Small intestine (tissue), 7 donors: ENCODE measurements around the gene SSTR3. TPM values are rescaled to one million over a fixed set of nuclear protein-coding genes. Genes with fewer than 3 reads are reported as not detected.
"Not testable (repeated sequence)": the region's sequence is repeated elsewhere in the genome, so short reads cannot be mapped to it uniquely, and the experiment has no call there.

Experiments
- DNase-seq, 2 donors: peaks; one replicate each; pipeline versions ENCODE4 v3.0.0 to v3.0.0-alpha.2; 2013
- FAIRE-seq: peaks from 2 replicates; lab custom pipeline; 2012; peaks lifted over from hg19 to GRCh38; lab: Jason Lieb, UNC
- H3K27ac ChIP-seq, 3 donors: one replicate each; pipeline ENCODE4 v1.5.1; 2013; ENCODE audit warnings: low read length in 2 of 3, mild to moderate bottlenecking in 2 of 3, control low read depth in 1 of 3, inconsistent platforms in 1 of 3, low read depth in 1 of 3, moderate library complexity in 1 of 3
- H3K27me3 ChIP-seq, 3 donors: one replicate each; pipeline ENCODE4 v1.6.1; 2013; ENCODE audit warnings: low read length in 3 of 3, inconsistent platforms in 1 of 3; ENCODE audit not compliant: control insufficient read depth in 3 of 3, insufficient read depth in 3 of 3
- H3K36me3 ChIP-seq, 3 donors: one replicate each; pipeline ENCODE4 v1.6.1; 2013; ENCODE audit warnings: low read length in 3 of 3, inconsistent platforms in 1 of 3, low read depth in 1 of 3, mild to moderate bottlenecking in 1 of 3, moderate library complexity in 1 of 3; ENCODE audit not compliant: control insufficient read depth in 3 of 3, insufficient read depth in 2 of 3
- H3K4me1 ChIP-seq, 3 donors: one replicate each; pipeline ENCODE4 v1.6.1; 2013; ENCODE audit warnings: low read length in 2 of 3, inconsistent platforms in 1 of 3, low read depth in 1 of 3, mild to moderate bottlenecking in 1 of 3, moderate library complexity in 1 of 3; ENCODE audit not compliant: control insufficient read depth in 3 of 3, insufficient read depth in 2 of 3
- H3K4me3 ChIP-seq, 3 donors: one replicate each; pipeline ENCODE4 v1.5.1; 2013; ENCODE audit warnings: low read length in 3 of 3, control low read depth in 1 of 3, inconsistent platforms in 1 of 3, low read depth in 1 of 3, mild to moderate bottlenecking in 1 of 3, moderate library complexity in 1 of 3
- H3K9me3 ChIP-seq, 2 donors: one replicate each; pipeline ENCODE4 v1.6.1; 2013; ENCODE audit warnings: low read depth in 1 of 2, low read length in 1 of 2; ENCODE audit not compliant: control insufficient read depth in 2 of 2, insufficient read depth in 1 of 2
- WGBS, 3 donors: extraction: QIAGEN DNeasy Blood & Tissue Kit; methylation state at CpG; one replicate each; pipeline ENCODE4 v1.1.7; 2013; 5-methylcytosine and 5-hydroxymethylcytosine counted together
- polyA plus RNA-seq, 4 donors: library from polyadenylated mRNA; stranded (reverse) in 3 of 4; unstranded in 1 of 4; fragments of 200-250 nt in 3 of 4; fragments of 120-200 nt in 1 of 4; gene quantifications; one replicate each; pipeline versions ENCODE4 v1.2.1 to v1.2.3, GENCODE V29; 2013
- donor health status: healthy with polysubstance abuse.
- donor health status: control.
- donor health status: control.
- donor health status: Bipolar disorder and iron deficiency.
- donor health status: healthy.

Gene SSTR3
- polyA plus RNA-seq, 4 donors: 0.09 to 0.49 TPM; not detected in 2

DNA sequence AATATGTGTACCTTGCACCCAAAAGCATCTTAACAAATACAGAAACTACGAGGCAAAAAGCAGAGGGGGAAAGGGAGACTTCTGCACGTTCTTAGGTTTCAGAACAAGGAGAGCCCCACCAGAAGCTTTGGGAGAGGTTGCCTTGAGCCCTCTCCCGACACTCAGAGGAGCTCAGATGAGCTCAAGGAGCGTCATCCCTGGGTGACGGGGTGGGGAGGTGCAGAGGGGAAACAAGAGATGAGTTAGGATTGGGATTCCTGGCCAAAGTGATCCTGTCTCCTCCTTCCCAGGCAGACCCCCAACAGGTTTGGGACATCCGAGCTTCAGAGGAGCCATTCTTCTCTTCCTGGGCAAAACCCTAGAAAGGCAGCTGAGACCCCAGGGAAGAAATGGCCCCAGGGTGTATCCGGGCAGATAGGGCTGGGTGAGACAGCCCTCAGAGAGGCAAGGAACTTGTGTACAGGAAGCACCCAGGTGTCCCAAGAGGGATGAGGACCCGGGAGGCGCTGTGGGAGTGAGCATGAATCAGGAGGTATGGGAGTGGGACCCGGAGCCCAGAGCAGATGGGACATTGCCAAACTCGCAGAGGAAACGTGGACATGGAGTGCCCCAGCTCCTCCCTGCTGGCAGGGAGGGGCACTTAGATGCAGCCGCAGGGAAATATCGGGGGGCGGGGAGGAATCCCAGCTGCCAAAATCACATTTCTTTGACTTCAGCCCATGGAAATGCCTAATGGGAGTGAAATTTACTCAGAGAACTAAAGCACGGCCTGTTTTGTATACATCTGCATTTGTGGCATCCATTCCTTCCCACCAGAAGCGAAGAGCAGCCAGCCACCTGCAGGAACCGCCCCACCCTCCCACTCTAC is 36.6 kb downstream of the SSTR3 start:
- Histone ChIP-seq H3K27ac (peak overlapping the region in 1 of 3 donors; percentile 39), H3K27me3 (no peaks in the 10 kb centered on the region), H3K4me3 (no peak overlapping the region), H3K9me3 (no peaks in the 10 kb centered on the region), H3K4me1 (peaks cover 7 to 39% (median 15%) of the 10 kb centered on the region in 3 donors), H3K36me3 (peaks cover 0 to 4% (median 0%) of the 10 kb centered on the region in 3 donors)
- DNase-seq (no peak), FAIRE-seq (no peak)
- 45 to 73% (median 55%) methylated on average over 17 to 18 of the region's 18 CpGs for WGBS, 3 donors

DNA sequence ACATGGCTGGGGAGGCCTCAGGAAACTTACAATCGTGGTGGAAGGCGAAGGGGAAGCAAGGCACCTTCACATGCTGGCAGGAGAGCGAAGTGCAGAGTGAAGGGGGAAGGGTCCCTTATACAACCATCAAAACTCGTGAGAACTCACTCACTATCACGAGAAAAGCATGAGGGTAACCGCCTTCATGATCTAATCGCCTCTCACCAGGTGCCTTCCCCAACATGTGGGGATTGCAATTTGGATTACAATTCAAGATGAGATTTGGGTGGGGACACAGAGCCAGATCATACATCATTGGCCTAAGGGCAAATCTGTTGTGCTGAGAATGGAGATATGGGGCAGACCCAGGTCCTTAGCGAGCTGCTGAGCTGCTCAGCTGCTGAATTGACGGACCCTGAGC is 37.3 kb downstream of the SSTR3 start:
- H3K27ac ChIP-seq: no peak overlapping the region
- H3K36me3 ChIP-seq: peaks cover 0 to 4% (median 0%) of the 10 kb centered on the region in 3 donors
- FAIRE-seq: no peak
- no peaks in the 10 kb centered on the region for H3K27me3 ChIP-seq
- no peak for DNase-seq
- peaks cover 7 to 35% (median 15%) of the 10 kb centered on the region in 3 donors for H3K4me1 ChIP-seq
- 87 to 92% (median 91%) methylated on average over 9 of the region's 9 CpGs for WGBS, 3 donors
- H3K4me3 ChIP-seq: no peak overlapping the region
- H3K9me3 ChIP-seq: no peaks in the 10 kb centered on the region

DNA sequence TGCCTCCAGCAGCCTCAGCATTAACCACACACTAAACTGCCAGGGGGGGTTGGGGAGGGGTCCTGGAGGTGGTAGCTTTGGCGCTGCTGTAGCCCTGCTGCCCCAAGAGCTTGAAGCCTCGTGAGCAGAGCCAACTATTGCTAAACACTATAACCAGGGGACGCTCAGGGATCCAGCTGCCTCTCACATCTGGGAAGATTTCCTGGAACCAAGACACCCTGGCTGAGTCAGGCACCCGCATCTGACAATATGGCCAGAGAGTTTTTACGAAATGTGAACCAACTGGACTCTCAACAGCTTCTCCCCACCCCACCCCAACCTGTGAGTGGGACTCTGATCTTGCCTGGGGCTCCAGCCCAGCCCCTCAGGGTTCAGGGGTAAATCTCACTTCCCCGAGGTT is 38.6 kb downstream of the SSTR3 start:
- H3K4me3 ChIP-seq: no peak overlapping the region

DNA sequence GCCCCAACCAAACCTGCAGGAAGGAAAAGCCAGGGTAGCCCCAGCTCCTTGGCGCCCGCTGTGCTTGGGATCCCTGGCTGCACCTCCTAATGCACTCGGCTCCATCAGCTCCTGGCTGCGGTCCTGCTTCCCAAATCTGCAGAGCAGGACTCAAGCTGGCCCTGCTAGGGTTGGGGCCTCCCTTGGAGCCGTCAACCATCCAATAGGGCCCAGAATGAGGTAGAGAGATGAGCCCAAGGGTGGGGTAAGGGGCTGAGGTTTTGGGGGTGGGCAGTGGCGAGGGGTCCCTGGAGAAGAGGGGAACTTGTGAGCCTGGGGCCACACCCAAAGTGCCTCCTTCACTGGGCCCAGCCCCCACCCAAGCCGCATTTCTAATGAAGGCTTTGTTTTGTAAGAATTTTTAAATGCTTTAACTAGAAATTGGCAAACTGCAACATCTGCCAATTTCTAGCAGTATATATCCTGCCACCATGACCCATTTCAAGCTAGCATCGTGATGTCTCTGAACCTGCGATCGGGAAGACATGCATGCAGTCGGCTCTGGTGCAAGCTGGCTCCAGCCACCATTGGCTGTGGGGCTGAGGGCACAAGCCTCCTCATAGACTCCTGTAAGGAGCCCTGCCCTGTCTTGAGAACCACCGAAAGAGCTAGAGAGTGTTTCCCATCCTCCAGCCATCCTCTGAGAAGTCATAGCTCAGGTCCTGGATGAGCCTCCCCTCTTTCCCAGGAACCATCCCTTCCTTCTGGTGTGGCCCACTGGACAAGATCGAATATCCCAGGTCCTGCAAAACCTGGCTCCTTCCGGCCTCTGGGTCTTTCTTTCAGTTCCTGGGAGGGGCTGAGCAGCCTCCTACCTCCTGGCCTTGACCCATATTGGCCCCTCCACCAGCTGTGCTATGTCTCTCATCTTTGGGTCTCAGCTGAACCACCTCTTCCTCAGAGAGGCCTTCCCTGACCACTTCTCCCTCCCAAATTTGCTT is 39.7 kb downstream of the SSTR3 start:
- 88 to 96% (median 90%) methylated on average over 14 of the region's 14 CpGs for WGBS, 3 donors
- no peak overlapping the region for H3K4me3 ChIP-seq
- FAIRE-seq: no peak
- no peaks in the 10 kb centered on the region for H3K36me3 ChIP-seq
- H3K27me3 ChIP-seq: no peaks in the 10 kb centered on the region
- peaks cover 0 to 3% of the 10 kb centered on the region in 2 donors for H3K9me3 ChIP-seq
- H3K4me1 ChIP-seq: peaks cover 0 to 25% (median 4%) of the 10 kb centered on the region in 3 donors
- no peak overlapping the region for H3K27ac ChIP-seq
- DNase-seq: no peak

More for the DNA sequence above, 38.6 kb downstream of the SSTR3 start:
- no peaks in the 10 kb centered on the region for H3K36me3 ChIP-seq
- no peak for DNase-seq
- H3K9me3 ChIP-seq: peaks cover 0 to 3% of the 10 kb centered on the region in 2 donors
- no peaks in the 10 kb centered on the region for H3K27me3 ChIP-seq
- no peak overlapping the region for H3K27ac ChIP-seq
- WGBS, 3 donors: 69 to 82% (median 75%) methylated on average over 6 of the region's 6 CpGs
- no peak for FAIRE-seq
- peaks cover 7 to 26% (median 11%) of the 10 kb centered on the region in 3 donors for H3K4me1 ChIP-seq

DNA sequence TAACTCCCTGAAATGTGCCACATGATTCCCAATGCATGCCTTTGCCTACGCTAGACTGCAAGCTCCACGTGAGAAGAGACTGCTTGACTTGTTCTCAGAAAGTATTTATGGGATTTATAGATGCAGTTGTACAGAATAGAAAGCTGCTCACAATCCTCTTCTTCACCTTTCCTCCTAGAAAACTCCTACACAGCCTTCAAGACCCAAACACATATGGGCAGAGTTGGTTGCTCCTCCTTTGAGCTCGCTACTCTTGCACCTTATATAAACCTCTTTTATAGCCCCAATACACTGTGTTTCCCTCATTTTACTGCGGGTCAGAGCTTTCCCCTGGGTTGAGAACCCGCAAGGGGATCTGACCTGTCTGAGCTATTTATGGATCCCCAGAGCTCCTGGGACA is 40.6 kb downstream of the SSTR3 start:
- H3K27me3 ChIP-seq: no peaks in the 10 kb centered on the region
- no peak overlapping the region for H3K4me3 ChIP-seq
- no peak for DNase-seq
- FAIRE-seq: no peak
- 65 to 81% (median 75%) methylated on average over 5 of the region's 5 CpGs for WGBS, 3 donors
- H3K9me3 ChIP-seq: peaks cover 0 to 3% of the 10 kb centered on the region in 2 donors
- no peak overlapping the region for H3K27ac ChIP-seq
- peaks cover 0 to 26% (median 5%) of the 10 kb centered on the region in 3 donors for H3K4me1 ChIP-seq
- H3K36me3 ChIP-seq: no peaks in the 10 kb centered on the region

DNA sequence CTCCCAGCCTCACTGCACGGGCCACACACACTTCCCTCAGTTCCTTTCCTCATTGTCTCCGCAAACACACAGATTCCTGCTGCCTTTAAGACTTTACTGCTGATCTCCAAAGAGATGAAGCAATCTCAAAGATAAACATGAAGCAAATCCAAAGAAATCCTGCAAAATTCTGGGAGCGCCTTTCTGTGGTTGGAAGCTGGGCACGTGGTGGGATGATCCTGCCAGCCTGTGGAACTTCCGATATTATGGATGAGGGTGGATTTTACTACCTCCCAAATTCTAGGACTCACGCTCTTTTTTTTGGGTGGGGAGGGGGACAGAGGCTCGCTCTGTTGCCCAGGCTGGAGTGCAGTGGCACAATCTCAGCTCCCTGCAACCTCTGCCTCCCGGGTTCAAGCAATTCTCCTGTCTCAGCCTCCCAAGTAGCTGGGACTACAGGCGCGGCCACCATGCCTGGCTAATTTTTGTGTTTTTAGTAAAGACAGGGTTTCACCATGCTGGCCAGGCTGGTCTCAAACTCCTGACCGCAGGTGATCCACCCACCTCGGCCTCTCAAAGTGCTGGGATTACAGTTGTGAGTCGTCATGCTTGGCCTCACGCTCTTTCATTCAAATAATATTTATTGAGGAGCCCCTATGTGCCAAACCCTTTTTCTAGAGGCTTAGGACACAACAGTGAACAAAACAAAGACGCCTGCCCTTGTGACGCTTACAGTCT is 41.4 kb downstream of the SSTR3 start:
- Histone ChIP-seq H3K27ac (peak overlapping the region in 1 of 3 donors; percentile 1), H3K4me1 (peaks cover 0 to 22% (median 5%) of the 10 kb centered on the region in 3 donors)
- not testable (repeated sequence) for H3K4me3 ChIP-seq, H3K27me3 ChIP-seq, H3K36me3 ChIP-seq, FAIRE-seq, DNase-seq, H3K9me3 ChIP-seq
- WGBS, 3 donors: 83 to 91% (median 89%) methylated on average over 16 of the region's 16 CpGs

DNA sequence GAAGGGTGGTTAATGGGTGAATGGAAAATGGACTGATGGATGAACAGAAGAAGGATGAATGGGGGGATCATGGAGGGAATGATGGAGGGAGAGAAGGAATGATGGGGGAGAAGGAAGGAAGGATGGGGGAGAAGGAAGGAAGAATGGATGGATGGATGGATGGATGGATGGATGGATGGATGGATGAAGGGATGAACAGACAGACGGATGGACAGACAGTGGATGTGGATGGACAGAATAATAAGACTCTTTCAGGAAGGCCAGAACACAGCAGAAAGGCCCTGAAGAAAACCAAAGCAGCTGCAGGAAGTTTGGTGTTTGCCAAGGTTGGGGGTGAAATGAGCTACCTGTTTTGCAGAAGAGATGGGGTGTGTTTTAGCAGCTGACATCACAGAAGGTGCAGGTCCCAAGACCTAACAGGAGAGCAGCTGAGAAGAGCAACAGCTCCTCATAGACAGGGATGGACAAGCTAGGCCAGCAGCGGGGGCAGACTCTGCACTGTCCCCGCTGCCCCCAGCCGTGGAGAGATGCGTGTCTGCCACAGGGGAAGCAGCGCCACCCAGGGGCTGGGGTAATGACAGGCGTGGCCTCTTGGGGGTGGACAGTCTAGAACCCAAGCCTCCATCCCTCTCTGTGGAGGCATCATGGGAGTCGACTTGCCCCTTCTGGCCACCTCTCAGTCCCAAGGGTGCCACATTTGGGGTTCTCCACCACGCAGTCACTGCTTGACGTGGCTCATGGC is 42.2 kb downstream of the SSTR3 start:
- no peaks in the 10 kb centered on the region for H3K36me3 ChIP-seq
- peak overlapping the region in 1 of 3 donors; percentile 1 for H3K27ac ChIP-seq
- 81 to 84% (median 83%) methylated on average over 10 of the region's 10 CpGs for WGBS, 3 donors
- no peak overlapping the region for H3K4me3 ChIP-seq
- H3K27me3 ChIP-seq: no peaks in the 10 kb centered on the region
- H3K4me1 ChIP-seq: peaks cover 0 to 20% (median 5%) of the 10 kb centered on the region in 3 donors
- no peak for DNase-seq
- H3K9me3 ChIP-seq: peaks cover 0 to 3% of the 10 kb centered on the region in 2 donors
- no peak for FAIRE-seq
